DMS114 treated with DMSO at 0.1 percent for 48 hours (cell line): ENCODE data around the gene SMOC1.

Source experiments
- DNase-seq: peaks from one replicate; lab custom pipeline; 2025; ENCODE audit not compliant: unreplicated experiment; lab: John Stamatoyannopoulos, UW

Gene SMOC1

GRCh38 chr14:69861025-69861569 lies 18.1 kb upstream of the SMOC1 start:
- no peak for DNase-seq

GRCh38 chr14:69863083-69863482 lies 16.1 kb upstream of the SMOC1 start:
- DNase-seq = no peak

- DNase-seq = no peak
Measured at GRCh38 chr14:69865701-69866365, 13.4 kb upstream of the SMOC1 start.

GRCh38 chr14:69868363-69868963 lies 10.8 kb upstream of the SMOC1 start:
- no peak for DNase-seq

- no peak for DNase-seq
Measured at GRCh38 chr14:69870613-69871012, 8.6 kb upstream of the SMOC1 start.

GRCh38 chr14:69873877-69874780 lies 5.1 kb upstream of the SMOC1 start:
- no peak for DNase-seq

GRCh38 chr14:69876221-69876847 lies 2.9 kb upstream of the SMOC1 start:
- DNase-seq = no peak

GRCh38 chr14:69876848-69877306 lies 2.3 kb upstream of the SMOC1 start:
- no peak for DNase-seq

GRCh38 chr14:69877492-69877891 lies 1.7 kb upstream of the SMOC1 start:
- DNase-seq = peak; percentile 4

GRCh38 chr14:69878251-69878650 lies 965 bp upstream of the SMOC1 start:
- DNase-seq = no peak

GRCh38 chr14:69880044-69880487 lies 850 bp downstream of the SMOC1 start:
- no peak for DNase-seq

- DNase-seq = no peak
Measured at GRCh38 chr14:69880893-69881292, 1.7 kb downstream of the SMOC1 start.

GRCh38 chr14:69882116-69882864 lies 3.1 kb downstream of the SMOC1 start:
- DNase-seq = no peak

GRCh38 chr14:69882915-69883314 lies 3.7 kb downstream of the SMOC1 start:
- DNase-seq = no peak

GRCh38 chr14:69886453-69887242 lies 7.4 kb downstream of the SMOC1 start:
- DNase-seq = no peak

- no peak for DNase-seq
Measured at GRCh38 chr14:69887740-69888657, 8.8 kb downstream of the SMOC1 start.

- DNase-seq = no peak
Measured at GRCh38 chr14:69891422-69891821, 12.2 kb downstream of the SMOC1 start.

GRCh38 chr14:69895109-69895508 lies 15.9 kb downstream of the SMOC1 start:
- no peak for DNase-seq
